ENCODE results near the gene PACSIN3. TPM values are rescaled to one million over a fixed set of nuclear protein-coding genes. Genes with fewer than 3 reads are reported as not detected.

PACSIN3 gene
- total and polyA plus RNA-seq, 2 of the 13 experiments (the other 11 are each of a cell fraction or from before 2014, with no cell fraction given): 47.9 to 93.3 TPM

DNA sequence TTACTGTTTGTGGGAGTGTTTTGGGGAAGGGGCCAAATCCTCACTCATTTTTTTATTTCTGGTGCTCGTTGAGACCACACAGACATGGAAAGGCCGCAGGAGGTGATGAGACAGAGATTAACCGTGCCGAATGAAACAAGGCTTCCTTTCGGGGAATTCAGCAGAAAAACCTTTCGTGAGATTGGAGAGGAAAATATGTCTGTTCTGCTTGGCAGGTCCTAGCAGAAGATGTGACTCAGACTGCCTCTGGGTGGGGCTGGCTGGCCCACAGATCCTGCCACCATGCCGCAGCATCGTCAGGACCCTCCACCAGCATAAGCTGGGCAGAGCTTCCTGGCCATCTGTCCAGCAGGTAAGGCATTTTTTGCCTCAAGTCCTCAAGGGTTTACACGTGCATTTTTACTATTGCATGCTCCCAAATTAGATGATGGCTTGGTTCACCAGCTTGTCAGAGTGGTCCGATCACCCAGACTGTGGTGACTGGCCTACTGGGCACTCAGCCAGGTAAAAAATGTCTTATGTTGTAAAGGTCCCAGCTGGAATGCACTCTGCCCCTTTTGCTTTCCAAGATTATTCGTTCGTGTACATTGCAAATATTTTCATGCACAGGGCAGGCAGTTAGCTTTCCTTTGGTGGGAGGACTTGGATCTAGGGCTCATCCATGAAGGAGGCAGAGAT lies 30.0 kb upstream of the PACSIN3 start (continued):
- no peak for TF ChIP-seq ZNF790 (CRISPR knock-in tag; IDR thresholded peaks at IDR 0.05; ENCODE audit: borderline replicate concordance)
- no peak for TF ChIP-seq FOXK2 (IDR thresholded peaks at IDR 0.05)
- TF ChIP-seq, protein P1, sequence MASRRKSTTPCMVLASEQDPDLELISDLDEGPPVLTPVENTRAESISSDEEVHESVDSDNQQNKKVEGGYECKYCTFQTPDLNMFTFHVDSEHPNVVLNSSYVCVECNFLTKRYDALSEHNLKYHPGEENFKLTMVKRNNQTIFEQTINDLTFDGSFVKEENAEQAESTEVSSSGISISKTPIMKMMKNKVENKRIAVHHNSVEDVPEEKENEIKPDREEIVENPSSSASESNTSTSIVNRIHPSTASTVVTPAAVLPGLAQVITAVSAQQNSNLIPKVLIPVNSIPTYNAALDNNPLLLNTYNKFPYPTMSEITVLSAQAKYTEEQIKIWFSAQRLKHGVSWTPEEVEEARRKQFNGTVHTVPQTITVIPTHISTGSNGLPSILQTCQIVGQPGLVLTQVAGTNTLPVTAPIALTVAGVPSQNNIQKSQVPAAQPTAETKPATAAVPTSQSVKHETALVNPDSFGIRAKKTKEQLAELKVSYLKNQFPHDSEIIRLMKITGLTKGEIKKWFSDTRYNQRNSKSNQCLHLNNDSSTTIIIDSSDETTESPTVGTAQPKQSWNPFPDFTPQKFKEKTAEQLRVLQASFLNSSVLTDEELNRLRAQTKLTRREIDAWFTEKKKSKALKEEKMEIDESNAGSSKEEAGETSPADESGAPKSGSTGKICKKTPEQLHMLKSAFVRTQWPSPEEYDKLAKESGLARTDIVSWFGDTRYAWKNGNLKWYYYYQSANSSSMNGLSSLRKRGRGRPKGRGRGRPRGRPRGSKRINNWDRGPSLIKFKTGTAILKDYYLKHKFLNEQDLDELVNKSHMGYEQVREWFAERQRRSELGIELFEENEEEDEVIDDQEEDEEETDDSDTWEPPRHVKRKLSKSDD (CRISPR knock-in tag; IDR thresholded peaks at IDR 0.05; ENCODE audit: low read depth): no peak
- TF ChIP-seq BCL6 (CRISPR knock-in tag; IDR thresholded peaks at IDR 0.05): peak; percentile 100
- TF ChIP-seq, protein P2, sequence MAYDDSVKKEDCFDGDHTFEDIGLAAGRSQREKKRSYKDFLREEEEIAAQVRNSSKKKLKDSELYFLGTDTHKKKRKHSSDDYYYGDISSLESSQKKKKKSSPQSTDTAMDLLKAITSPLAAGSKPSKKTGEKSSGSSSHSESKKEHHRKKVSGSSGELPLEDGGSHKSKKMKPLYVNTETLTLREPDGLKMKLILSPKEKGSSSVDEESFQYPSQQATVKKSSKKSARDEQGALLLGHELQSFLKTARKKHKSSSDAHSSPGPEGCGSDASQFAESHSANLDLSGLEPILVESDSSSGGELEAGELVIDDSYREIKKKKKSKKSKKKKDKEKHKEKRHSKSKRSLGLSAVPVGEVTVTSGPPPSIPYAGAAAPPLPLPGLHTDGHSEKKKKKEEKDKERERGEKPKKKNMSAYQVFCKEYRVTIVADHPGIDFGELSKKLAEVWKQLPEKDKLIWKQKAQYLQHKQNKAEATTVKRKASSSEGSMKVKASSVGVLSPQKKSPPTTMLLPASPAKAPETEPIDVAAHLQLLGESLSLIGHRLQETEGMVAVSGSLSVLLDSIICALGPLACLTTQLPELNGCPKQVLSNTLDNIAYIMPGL (CRISPR knock-in tag; IDR thresholded peaks at IDR 0.05; ENCODE audit: borderline replicate concordance in 1 of 2, low read depth in 1 of 2): peak in 1 of 2 experiments; percentile 6; a peak in 1 of 4 replicates
- TF ChIP-seq, protein P3, sequence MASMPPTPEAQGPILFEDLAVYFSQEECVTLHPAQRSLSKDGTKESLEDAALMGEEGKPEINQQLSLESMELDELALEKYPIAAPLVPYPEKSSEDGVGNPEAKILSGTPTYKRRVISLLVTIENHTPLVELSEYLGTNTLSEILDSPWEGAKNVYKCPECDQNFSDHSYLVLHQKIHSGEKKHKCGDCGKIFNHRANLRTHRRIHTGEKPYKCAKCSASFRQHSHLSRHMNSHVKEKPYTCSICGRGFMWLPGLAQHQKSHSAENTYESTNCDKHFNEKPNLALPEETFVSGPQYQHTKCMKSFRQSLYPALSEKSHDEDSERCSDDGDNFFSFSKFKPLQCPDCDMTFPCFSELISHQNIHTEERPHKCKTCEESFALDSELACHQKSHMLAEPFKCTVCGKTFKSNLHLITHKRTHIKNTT (CRISPR knock-in tag; IDR thresholded peaks at IDR 0.05): no peak
- TF ChIP-seq, protein P4, sequence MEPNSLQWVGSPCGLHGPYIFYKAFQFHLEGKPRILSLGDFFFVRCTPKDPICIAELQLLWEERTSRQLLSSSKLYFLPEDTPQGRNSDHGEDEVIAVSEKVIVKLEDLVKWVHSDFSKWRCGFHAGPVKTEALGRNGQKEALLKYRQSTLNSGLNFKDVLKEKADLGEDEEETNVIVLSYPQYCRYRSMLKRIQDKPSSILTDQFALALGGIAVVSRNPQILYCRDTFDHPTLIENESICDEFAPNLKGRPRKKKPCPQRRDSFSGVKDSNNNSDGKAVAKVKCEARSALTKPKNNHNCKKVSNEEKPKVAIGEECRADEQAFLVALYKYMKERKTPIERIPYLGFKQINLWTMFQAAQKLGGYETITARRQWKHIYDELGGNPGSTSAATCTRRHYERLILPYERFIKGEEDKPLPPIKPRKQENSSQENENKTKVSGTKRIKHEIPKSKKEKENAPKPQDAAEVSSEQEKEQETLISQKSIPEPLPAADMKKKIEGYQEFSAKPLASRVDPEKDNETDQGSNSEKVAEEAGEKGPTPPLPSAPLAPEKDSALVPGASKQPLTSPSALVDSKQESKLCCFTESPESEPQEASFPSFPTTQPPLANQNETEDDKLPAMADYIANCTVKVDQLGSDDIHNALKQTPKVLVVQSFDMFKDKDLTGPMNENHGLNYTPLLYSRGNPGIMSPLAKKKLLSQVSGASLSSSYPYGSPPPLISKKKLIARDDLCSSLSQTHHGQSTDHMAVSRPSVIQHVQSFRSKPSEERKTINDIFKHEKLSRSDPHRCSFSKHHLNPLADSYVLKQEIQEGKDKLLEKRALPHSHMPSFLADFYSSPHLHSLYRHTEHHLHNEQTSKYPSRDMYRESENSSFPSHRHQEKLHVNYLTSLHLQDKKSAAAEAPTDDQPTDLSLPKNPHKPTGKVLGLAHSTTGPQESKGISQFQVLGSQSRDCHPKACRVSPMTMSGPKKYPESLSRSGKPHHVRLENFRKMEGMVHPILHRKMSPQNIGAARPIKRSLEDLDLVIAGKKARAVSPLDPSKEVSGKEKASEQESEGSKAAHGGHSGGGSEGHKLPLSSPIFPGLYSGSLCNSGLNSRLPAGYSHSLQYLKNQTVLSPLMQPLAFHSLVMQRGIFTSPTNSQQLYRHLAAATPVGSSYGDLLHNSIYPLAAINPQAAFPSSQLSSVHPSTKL (CRISPR knock-in tag; IDR thresholded peaks at IDR 0.05): peak; percentile 91
- 0 out of 2 replicates have a peak, but pooled peaks have one; percentile 66 for TF ChIP-seq ZFP82 (CRISPR knock-in tag; IDR thresholded peaks at IDR 0.05; ENCODE audit: borderline replicate concordance)
- TF ChIP-seq CCAR2 (optimal IDR thresholded peaks at IDR 0.05; ENCODE audit: low read depth, low read length): no peak
- TF ChIP-seq ETV6 (CRISPR knock-in tag; conservative IDR thresholded peaks at IDR 0.05): no peak
- TF ChIP-seq ZNF282 (IDR thresholded peaks at IDR 0.05; ENCODE audit: partially characterized antibody): no peak
- TF ChIP-seq, protein P5, sequence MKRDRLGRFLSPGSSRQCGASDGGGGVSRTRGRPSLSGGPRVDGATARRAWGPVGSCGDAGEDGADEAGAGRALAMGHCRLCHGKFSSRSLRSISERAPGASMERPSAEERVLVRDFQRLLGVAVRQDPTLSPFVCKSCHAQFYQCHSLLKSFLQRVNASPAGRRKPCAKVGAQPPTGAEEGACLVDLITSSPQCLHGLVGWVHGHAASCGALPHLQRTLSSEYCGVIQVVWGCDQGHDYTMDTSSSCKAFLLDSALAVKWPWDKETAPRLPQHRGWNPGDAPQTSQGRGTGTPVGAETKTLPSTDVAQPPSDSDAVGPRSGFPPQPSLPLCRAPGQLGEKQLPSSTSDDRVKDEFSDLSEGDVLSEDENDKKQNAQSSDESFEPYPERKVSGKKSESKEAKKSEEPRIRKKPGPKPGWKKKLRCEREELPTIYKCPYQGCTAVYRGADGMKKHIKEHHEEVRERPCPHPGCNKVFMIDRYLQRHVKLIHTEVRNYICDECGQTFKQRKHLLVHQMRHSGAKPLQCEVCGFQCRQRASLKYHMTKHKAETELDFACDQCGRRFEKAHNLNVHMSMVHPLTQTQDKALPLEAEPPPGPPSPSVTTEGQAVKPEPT (CRISPR knock-in tag; IDR thresholded peaks at IDR 0.05; ENCODE audit: low read depth): 0 out of 2 replicates have a peak, but pooled peaks have one; percentile 30
- TF ChIP-seq, protein P6, sequence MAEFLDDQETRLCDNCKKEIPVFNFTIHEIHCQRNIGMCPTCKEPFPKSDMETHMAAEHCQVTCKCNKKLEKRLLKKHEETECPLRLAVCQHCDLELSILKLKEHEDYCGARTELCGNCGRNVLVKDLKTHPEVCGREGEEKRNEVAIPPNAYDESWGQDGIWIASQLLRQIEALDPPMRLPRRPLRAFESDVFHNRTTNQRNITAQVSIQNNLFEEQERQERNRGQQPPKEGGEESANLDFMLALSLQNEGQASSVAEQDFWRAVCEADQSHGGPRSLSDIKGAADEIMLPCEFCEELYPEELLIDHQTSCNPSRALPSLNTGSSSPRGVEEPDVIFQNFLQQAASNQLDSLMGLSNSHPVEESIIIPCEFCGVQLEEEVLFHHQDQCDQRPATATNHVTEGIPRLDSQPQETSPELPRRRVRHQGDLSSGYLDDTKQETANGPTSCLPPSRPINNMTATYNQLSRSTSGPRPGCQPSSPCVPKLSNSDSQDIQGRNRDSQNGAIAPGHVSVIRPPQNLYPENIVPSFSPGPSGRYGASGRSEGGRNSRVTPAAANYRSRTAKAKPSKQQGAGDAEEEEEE (CRISPR knock-in tag; IDR thresholded peaks at IDR 0.05; ENCODE audit: borderline replicate concordance): no peak
- TF ChIP-seq ZNF10 (CRISPR knock-in tag; IDR thresholded peaks at IDR 0.05; ENCODE audit: borderline replicate concordance, low read depth): no peak
